Hepatocyte (in vitro differentiated cells): ENCODE measurements around the gene ALDH5A1.

Source experiments
- EZH2 ChIP-seq: fragments of 200-600 bp; sonication (generic); IDR thresholded peaks from 2 replicates; pipeline ENCODE4 v1.6.1; 2016; ENCODE audit warnings: antibody characterized with exemption, mild to moderate bottlenecking, borderline replicate concordance
- TF ChIP-seq, protein P1 (sequence below): fragments of 200-600 bp; sonication (generic); IDR thresholded peaks from 2 replicates; pipeline ENCODE4 v1.5.1; 2016; ENCODE audit warnings: antibody characterized with exemption, mild to moderate bottlenecking; ENCODE audit not compliant: poor library complexity

DNA sequence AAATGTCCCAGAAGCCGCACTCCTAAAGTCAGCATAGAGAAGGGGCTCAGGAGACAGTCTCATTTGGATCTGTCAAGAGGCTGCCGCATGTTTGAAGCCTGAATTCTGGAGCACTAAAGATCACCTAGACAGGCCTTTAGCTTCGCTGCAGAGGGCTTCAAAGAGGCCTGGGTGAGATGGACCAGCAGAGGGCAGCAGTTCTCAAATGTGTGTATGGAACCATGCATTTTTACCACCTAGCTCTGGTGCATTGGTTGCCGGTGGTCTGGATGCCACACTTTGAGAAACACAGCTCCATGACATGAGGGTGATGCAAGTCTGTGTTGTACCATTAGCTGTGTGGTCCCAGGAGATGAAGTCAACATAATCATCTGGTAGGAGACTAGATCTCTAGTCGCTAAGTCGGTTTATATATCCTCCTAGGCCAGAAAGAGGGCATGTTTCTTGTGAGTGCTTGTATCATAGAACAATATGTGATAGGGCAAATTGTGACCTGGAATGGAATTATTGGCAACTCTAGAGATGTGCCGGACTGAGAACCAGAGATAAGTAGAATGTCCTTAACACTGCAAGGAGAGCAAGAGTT lies 86.4 kb downstream of the ALDH5A1 start:
- TF ChIP-seq, protein P1, sequence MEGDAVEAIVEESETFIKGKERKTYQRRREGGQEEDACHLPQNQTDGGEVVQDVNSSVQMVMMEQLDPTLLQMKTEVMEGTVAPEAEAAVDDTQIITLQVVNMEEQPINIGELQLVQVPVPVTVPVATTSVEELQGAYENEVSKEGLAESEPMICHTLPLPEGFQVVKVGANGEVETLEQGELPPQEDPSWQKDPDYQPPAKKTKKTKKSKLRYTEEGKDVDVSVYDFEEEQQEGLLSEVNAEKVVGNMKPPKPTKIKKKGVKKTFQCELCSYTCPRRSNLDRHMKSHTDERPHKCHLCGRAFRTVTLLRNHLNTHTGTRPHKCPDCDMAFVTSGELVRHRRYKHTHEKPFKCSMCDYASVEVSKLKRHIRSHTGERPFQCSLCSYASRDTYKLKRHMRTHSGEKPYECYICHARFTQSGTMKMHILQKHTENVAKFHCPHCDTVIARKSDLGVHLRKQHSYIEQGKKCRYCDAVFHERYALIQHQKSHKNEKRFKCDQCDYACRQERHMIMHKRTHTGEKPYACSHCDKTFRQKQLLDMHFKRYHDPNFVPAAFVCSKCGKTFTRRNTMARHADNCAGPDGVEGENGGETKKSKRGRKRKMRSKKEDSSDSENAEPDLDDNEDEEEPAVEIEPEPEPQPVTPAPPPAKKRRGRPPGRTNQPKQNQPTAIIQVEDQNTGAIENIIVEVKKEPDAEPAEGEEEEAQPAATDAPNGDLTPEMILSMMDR: peak; percentile 79
- TF ChIP-seq EZH2: no peak
